Fibroblast of skin of abdomen (primary cell): ENCODE data around the gene ITM2C.

Source experiments
- DNase-seq: peaks from one replicate; pipeline ENCODE4 v3.0.0-alpha.2; 2013

The ITM2C gene

DNA sequence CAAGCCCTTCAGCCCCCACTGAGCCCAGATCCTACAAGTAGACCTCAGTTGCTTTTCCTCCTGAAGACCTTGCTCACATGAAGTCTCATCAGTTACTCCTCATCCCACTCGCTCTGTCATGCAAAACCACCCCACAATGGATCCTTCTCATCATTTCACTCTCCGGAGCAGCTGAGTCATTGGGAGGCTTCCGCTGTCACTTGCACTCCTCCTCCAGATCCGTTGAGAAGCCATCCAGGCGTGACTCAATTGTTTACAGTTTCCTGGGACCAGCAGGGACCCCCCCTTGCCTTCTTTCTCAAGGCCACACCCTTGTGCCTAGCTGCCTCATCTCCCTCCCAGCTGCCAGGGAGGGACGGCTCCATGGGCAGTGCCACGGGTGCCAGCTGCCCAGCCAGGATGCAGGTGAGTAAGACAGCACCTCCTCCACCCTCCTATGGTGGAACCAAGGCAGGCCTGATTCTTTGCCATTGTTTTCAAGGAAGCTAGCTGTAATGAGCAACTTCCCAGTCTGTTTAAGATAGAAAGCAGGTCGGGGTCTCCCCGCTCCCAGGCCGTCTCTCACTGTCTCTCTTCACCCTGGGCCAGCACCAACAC lies 44.0 kb downstream of the ITM2C start:
- peak; percentile 53 for DNase-seq

DNA sequence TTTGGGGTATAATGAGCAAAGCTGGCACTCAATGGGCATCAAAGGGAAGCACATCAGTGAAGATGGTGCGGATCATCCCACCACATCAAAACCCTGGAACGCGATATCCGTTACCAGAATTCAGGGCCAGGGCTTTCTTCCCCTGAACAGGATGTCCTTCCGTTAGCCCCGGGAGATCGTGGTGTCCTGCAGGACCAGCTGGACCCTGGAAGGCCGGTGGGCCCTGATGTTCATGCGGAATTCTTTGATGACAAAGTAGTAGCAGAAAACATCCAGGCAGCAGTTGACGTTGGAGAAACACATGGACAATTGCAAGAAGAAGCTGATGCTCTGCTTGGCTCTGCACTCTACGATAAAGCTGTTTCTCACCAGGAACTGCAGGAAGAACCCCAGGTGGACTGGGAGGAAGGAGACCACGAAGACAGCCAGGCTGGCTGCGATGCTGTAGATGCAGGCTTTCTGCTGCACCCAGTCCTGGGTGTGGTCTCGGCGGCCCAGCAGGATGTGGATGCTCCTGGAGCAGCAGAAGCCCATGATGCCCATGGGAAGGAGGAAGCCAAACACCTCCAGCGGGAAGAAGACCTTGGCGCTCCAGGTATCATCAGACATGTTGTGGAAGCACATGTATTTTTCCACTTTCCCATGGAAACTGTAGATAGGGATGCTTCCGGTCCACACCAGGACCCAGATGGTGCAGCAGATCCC lies 45.3 kb downstream of the ITM2C start:
- no peak for DNase-seq

DNA sequence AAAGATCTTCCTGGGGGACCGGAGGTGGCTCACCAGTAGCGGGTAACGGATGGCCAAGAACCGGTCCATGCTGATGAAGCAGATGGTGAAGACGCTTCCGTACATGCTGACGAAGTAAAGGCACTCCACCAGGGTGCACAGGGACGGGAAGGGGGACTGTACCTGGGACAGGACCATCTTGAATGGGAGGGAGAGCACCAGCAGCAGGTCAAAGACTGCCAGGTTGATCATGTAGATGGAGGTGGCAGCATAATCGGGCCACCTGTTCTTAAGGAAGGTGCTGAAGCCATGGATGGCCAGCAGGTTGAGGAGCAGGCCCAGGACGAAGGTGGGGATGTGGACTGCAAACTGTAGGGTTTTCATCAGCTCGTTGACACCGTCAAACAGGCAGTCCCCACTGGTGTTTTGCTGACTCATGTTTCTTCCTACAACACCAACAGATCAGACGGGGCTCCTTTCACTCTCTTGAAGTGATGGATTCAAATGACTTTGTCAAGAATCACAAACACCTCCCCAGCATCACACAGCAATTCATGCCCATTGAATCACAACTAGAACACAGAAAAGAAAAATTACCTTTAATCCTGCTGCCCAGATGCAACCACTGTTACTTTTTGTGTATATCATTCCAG lies 45.9 kb downstream of the ITM2C start:
- no peak for DNase-seq

- DNase-seq, result no peak
Observed at GRCh38 chr2:230912046-230912445, 47.3 kb downstream of the ITM2C start.

DNA sequence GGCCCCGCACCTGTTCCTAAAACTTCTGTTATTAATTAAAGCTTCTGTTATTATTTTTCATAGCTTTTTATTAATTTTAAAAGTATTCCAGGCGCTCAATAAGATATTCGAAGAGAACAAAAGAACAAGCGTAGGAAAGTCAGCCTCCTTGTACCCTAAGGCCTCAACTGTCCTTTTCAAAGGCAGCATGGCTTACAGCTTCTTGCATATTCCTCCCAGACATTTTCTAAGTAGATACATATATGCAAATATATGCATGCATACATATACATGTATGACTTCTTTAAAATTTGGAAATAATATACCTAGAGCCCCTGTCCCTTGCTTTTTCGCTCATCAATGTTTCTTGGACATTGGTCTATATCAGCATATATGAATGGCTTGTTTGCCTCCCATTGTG lies 48.0 kb downstream of the ITM2C start:
- DNase-seq, result no peak

DNA sequence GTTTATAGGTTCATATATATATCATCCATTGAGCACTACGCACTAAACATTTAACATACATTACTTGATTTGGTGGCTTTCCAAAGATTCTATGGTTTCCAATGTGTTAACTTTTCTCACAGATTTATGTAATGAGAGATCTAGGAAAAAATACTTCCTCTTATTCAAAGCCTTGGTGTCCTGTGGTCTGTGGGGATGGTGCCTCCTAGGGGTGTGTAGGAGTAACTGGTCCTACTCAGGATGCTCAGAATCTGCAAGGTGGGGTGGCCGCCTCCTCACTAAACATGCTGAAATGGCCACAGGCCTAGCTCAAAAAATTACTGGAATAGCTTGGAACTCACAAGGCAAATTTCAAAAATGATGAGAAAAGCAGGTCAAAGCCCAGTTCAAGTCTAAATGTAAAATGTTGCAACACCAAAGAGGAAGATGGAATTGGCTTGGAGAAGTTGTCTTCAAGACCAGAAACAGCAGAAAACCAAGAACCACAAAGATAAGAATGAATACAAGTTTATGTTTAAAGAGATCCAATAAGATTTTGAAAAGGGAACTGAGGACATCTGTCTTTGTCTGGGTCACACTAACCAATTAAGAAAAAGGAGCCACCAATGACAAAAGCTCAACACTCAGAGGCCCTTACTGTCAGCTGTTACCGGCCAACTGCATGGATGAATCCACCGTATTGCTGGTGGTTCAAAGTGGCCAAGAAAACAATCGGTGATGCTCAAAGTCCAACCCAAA lies 48.8 kb downstream of the ITM2C start:
- DNase-seq, result no peak

DNA sequence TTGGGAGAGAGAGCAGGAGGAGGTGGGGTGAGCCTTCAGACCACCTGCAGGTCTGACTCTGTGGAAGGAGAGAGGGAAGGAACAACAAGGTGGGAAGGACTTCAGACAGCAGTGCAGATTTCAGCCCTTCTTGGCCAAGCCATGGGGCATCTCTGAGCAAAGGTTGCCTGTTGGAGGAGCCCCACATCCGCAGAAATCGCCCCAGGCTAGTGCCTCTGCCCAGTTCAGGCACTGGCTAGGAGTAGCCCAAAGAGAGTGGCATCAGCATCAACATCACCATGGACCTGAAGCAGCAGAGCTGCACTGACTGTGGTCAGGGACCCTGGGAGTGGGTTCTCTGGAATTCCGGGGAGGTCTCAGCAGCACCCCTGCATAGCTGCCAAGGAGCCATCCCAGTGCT lies 50.1 kb downstream of the ITM2C start:
- no peak for DNase-seq

DNA sequence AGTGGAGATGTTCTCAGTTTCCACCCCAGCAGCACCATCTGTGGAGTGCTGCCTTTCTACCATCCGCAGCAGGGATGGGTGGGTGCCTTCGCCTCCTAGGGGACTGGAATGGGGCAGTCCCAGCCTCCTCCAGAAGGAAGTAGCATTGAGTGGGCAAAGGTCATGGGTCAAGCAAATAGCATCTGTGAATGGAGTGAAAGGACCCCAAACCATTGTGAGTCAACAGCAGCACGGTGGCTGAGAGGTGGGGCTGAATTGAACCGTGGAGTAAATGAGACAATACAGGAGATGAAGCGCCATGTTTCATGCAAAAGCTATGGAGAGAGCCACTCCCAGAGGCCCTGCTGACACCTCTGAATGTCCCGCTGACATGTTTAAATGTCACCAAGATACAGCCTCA lies 50.6 kb downstream of the ITM2C start:
- DNase-seq, result no peak

- no peak for DNase-seq
Observed at GRCh38 chr2:230916218-230916617, 51.5 kb downstream of the ITM2C start.

DNA sequence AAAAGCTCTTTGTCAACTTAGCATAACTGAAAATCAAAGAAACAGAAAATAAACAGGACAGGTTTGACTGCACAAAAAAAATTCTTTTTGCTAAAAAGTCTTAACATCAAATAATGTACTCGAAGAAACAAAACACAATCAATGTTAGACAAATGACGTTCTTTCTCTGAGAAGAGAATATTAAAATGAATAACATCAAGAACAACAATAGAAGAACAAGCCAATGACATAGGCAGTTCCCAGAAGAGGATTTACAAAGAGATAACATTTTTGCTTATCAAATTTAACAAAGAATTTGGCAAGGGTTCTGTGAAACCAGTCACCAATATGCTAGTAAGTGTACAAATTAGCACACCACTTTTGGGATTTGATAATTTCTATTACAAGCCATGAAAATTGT lies 54.5 kb downstream of the ITM2C start:
- DNase-seq, result no peak

DNA sequence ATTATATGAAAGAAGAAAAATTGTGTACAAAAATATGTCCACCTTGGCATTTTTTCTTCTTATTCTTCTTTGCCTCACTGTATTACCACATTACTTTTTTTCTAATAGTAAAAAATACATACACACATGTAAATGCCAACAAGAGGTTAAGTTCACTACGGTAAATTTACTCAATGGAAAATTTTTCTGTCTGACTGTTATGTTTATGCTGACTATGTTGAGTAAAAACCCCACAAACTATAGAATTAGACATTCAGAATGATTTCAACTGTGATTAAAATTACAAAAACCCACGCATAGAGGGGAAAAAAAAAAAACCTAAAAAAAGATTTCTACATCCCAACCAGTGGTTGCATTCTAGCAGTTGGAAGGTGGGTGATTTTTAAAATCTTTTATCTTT lies 54.9 kb downstream of the ITM2C start:
- no peak for DNase-seq

DNA sequence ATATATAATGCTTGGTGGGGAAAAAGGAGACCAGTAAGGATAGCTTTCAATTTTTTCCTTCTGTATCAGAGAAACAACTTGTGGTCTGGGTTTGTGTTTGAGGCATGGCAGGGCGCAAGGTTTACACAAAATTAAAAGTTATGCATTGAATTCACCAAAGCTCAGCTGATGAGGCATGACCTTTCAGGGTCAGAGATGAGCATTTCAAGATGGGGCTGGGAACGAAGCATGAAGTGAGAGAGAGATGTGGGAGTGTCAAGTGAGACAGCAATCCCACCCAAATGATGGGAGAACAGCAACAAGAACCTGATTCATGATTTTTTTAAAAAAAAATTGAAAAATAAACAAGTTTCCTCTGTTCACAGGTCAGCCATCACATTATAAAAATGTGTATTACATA lies 55.4 kb downstream of the ITM2C start:
- no peak for DNase-seq

DNA sequence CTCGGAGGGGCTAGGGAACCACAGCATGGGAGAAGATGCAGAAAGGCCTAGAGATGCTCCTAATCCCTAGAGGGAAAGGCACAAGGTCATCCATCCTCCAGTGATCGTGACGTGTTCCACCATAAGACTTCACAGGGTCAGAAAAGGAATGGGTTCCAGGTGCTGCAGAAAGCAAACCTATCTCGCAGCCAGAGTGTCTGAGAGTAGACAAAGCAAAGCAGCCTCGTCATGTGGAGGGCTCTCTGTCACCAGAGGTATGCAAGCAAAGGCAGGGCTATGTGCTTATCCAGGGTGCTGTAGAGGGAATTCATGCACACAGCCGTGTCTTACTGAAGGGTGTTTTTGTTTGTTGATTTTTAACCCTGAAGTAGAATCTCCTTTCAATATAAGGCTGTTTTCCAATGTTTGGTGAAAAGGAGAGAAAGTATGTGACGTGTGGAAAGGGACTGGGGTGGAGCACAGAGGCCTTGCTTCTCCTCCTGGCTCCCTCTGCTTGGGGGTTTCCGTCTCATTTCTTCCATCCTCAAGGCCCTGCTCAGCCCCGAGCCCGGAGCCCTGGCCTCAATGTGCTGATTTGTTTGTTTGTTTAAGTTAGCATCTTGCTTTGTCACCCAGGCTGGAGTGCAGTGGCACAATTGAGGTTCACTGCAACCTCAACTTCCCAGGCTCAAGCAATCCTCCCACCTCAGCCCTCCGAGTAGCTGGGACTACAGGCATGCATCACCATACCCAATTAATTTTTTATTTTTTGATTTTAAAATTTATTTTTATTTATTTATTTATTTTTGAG lies 57.3 kb downstream of the ITM2C start:
- no peak for DNase-seq

- no peak for DNase-seq
Observed at GRCh38 chr2:230922951-230923717, 58.4 kb downstream of the ITM2C start.

DNA sequence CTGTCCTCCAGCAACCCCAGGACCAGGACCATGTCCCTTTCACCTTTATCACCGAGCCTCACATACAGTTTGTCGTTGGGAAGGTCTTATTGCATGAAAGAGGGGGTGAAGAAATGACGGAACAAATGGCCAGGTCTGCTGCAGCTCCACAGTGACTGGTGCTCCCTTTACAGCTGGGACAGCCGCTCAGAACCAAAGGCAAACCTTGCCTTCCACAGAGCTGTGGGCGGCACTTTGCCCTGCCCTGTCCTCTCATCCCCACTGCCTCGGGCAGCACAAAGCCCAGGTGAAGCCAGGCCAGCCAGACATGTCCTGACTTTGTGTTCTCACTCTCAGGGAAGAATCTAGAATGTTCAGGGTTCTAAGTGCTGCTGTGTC lies 59.3 kb downstream of the ITM2C start:
- DNase-seq, result no peak

GRCh38 chr2:230924470-230925341 lies 60.0 kb downstream of the ITM2C start, which contains the start of gene GPR55:
GPR55 (minus strand) TSS chr2:230925242; CDS start chr2:230910962, 14,280 bp downstream.
- DNase-seq, result no peak

DNA sequence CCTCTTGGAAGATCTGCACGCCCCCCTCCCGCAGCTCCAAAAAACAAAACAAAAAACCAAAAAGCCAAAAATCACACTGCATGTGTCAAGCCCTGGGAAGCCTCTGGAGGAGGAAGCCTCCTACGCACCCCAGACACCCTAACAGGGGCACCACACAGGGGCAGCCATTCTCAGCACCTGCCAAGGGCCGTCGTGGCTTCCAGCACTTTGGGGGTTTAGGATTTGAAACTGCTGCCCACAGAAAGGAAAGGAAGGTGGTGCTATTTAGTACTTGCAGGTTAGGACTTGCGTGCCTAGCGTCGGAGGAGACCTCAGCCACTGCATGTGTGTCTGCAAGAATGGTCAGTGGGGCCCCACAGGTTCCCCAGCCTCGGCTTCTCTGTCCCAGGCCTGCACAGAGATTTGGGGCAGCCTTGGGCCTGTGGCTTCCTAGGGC lies 60.7 kb downstream of the ITM2C start:
- no peak for DNase-seq

- no peak for DNase-seq
Observed at GRCh38 chr2:230925879-230926765, 61.4 kb downstream of the ITM2C start.

GRCh38 chr2:230927711-230928341 lies 63.1 kb downstream of the ITM2C start:
- DNase-seq, result no peak
